Spleen (tissue), 7 donors: ENCODE data around the gene HNRNPA2B1.

ENCODE experiments used
- CTCF ChIP-seq, 11 experiments: fragments of 200-600 bp in 7 of 11; fragments of 450-650 bp in 4 of 11; sonication (generic) in 4 of 11; IDR thresholded peaks in 8 of 11; conservative IDR thresholded peaks in 3 of 11; 1 replicate in 7 of 11; 2 replicates in 4 of 11; pipeline versions ENCODE4 v1.4.0 to v1.8.0; 2016 to 2021; ENCODE audit warnings: antibody characterized with exemption in 11 of 11, inconsistent platforms in 4 of 11, mild to moderate bottlenecking in 1 of 11
- POLR2A ChIP-seq, 3 donors: fragments of 450-650 bp; IDR thresholded peaks; one replicate each; pipeline ENCODE4 v1.5.1; 2017; ENCODE audit warnings: antibody characterized with exemption in 3 of 3, mild to moderate bottlenecking in 1 of 3
- POLR2AphosphoS5 ChIP-seq, 3 donors: sonication (generic); formaldehyde crosslinking; IDR thresholded peaks; one replicate each; pipeline ENCODE4 v1.5.1; 2017; ENCODE audit warnings: antibody characterized with exemption in 3 of 3
- donor health status: DM: no; HTN: no; CAD: no; lungs with moderate emphysema.
- donor health status: DM: no; HTN: no; CAD: no.
- donor health status: DM: no; HTN: no; CAD: no.

- no peak for TF ChIP-seq CTCF (IDR thresholded peaks at IDR 0.05 in 8 of 11, conservative IDR thresholded peaks at IDR 0.05 in 3 of 11)
- no peak for TF ChIP-seq POLR2A (IDR thresholded peaks at IDR 0.05)
- TF ChIP-seq POLR2AphosphoS5 (IDR thresholded peaks at IDR 0.05), result no peak
Measured at GRCh38 chr7:26227987-26228386, 27.4 kb upstream of the HNRNPA2B1 start.
